ENCODE measurements around the gene CSTF1. TPM values are rescaled to one million over a fixed set of nuclear protein-coding genes. Genes with fewer than 3 reads are reported as not detected.

Gene CSTF1
- 36.1 and 49.6 TPM in 2 replicates for total RNA-seq (ENCODE audit: low replicate concordance)

DNA sequence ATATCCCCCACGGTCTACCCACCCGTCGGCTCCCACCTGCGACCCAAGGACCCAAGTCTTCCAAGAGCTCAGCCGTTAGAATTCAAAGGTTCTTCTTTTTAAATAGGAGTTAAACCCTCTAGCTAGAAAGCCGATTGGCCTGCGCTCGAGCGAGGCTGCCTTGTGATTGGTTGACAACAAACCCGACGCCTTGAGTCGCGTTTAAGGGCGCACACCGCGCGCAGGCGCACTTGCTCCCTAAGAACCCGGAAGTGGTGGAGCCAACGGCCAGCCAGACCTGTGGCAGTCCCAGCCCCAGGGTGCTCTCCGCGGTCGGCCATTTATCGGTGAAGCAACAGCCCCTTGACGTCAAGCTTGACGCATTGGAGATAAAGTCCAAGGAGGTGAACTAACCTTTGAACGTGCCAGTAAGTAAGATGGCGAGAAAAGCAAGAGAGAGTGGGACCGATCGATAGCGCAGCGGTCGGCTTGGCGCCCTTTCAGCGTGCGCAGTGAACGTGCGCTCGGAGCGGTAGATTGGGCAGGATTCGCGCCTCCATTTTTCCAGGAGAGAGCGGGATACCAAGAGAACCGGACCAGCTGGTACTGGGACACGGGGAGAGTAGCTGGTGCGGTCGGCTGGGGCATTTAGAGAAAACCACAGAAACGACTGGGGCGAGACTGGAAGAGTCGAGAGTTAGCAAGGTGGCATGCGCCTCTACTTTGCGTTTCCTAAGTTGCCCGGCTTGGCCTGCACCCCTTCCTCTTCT, at the start of gene CSTF1, which contains the start of gene AURKA:
Gene CSTF1 (plus strand): TSS at position 514 of the 749 bp plus-strand sequence. CDS start 2,908 bp downstream, outside the sequence.
Gene AURKA (minus strand): TSS at position 84 of the 749 bp plus-strand sequence. CDS start 4,018 bp downstream, outside the sequence.
- peak within 1 kb of the TSS; percentile 100 for H3K4me3 ChIP-seq (ENCODE audit: low read depth, low read length)
- no peak for TF ChIP-seq CTCF (IDR thresholded peaks at IDR 0.05; ENCODE audit: insufficient read depth, low read length)
- DNase-seq (ENCODE audit: low read depth), result peak; percentile 100

DNA sequence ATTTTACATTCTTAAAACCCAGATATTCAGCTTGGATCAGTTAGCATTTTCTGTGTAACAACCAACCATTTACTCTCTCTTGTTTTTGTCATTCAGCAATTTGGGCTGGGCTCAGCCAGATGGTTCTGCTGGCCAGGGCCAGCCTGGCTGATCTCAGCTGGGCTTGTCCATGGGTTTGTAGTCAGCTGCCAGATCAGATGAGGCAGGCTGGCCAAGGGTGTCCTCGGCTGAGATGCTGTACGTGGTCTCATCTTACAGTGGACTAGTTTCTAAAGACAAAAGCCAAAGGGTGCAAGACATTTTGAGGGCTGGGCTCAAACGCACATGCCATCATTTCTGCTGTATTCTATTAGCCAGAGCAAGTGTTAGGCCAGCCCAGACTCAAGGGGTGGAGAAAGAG, 49.7 kb upstream of the CSTF1 start:
- TF ChIP-seq CTCF (IDR thresholded peaks at IDR 0.05; ENCODE audit: insufficient read depth, low read length), result no peak
- DNase-seq (ENCODE audit: low read depth), result no peak
- no peak overlapping the region for H3K4me3 ChIP-seq (ENCODE audit: low read depth, low read length)

DNA sequence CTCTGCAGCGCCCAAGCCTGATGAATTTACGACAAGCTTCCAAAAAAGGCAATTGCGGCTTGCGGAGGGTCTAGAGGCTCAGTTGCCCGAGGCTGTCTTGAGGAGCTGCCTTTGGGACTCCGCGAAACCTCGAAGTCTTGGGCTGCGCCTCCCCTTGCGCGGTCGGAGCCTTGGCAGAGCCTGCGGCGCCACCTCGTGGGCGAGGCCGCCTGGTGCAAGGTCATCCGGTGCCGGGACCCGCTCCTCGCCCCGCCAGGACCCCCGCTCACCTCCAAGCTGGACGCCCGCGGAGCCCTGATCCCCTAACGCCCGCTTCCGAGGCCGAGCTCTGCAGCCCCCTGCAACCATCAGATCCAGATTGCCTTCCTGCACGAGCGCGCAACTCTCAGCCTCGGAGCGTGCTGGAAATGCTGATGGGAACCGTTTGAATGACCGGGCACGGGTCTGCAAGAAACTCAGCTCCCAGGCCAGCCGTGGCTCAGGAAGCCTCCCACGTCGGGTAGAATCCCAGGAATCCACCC, 48.5 kb upstream of the CSTF1 start:
- peak; percentile 46 for DNase-seq (ENCODE audit: low read depth)
- TF ChIP-seq CTCF (IDR thresholded peaks at IDR 0.05; ENCODE audit: insufficient read depth, low read length), result peak; percentile 64
- peak overlapping the region; percentile 41 for H3K4me3 ChIP-seq (ENCODE audit: low read depth, low read length)

GRCh38 chr20:56345911-56346310, 46.5 kb upstream of the CSTF1 start:
- TF ChIP-seq CTCF (IDR thresholded peaks at IDR 0.05; ENCODE audit: insufficient read depth, low read length), result no peak
- no peak overlapping the region for H3K4me3 ChIP-seq (ENCODE audit: low read depth, low read length)
- peak; percentile 9 for DNase-seq (ENCODE audit: low read depth)

- TF ChIP-seq CTCF (IDR thresholded peaks at IDR 0.05; ENCODE audit: insufficient read depth, low read length), result no peak
- DNase-seq (ENCODE audit: low read depth), result no peak
- H3K4me3 ChIP-seq (ENCODE audit: low read depth, low read length), result no peak overlapping the region
Measured at GRCh38 chr20:56347628-56348304, 44.7 kb upstream of the CSTF1 start.

DNA sequence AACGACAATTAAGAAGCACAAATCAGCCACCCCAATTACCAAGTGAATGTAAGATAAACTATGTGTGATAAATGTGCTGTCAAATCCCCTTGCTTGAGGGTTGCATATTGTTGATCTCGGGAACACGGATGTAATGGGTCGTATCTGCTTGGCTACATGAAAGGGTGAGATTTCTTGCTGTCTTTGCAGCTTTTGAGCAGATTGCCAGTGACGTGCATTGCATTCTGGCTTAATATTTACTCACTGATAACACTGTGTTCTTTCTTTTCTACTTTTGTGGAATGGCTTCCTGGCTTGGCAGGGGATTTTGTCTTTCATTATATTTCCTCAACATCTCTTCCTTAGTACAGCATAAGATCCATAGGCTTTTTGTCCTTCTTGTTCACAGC, 44.1 kb upstream of the CSTF1 start:
- no peak for TF ChIP-seq CTCF (IDR thresholded peaks at IDR 0.05; ENCODE audit: insufficient read depth, low read length)
- H3K4me3 ChIP-seq (ENCODE audit: low read depth, low read length), result no peak overlapping the region
- DNase-seq (ENCODE audit: low read depth), result peak; percentile 31
